Activated CD4-positive, alpha-beta T cell treated with anti-CD3 and anti-CD28 coated beads, Interleukin-2, amount 50 U/mL, for 48 hours (primary cell): ENCODE measurements around the gene ZNF326.

Source experiments
- DNase-seq, 2 experiments: peaks; one replicate each; pipeline ENCODE4 v3.0.0-alpha.2; 2020

The ZNF326 gene, protein sequence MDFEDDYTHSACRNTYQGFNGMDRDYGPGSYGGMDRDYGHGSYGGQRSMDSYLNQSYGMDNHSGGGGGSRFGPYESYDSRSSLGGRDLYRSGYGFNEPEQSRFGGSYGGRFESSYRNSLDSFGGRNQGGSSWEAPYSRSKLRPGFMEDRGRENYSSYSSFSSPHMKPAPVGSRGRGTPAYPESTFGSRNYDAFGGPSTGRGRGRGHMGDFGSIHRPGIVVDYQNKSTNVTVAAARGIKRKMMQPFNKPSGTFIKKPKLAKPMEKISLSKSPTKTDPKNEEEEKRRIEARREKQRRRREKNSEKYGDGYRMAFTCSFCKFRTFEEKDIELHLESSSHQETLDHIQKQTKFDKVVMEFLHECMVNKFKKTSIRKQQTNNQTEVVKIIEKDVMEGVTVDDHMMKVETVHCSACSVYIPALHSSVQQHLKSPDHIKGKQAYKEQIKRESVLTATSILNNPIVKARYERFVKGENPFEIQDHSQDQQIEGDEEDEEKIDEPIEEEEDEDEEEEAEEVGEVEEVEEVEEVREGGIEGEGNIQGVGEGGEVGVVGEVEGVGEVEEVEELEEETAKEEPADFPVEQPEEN

DNA sequence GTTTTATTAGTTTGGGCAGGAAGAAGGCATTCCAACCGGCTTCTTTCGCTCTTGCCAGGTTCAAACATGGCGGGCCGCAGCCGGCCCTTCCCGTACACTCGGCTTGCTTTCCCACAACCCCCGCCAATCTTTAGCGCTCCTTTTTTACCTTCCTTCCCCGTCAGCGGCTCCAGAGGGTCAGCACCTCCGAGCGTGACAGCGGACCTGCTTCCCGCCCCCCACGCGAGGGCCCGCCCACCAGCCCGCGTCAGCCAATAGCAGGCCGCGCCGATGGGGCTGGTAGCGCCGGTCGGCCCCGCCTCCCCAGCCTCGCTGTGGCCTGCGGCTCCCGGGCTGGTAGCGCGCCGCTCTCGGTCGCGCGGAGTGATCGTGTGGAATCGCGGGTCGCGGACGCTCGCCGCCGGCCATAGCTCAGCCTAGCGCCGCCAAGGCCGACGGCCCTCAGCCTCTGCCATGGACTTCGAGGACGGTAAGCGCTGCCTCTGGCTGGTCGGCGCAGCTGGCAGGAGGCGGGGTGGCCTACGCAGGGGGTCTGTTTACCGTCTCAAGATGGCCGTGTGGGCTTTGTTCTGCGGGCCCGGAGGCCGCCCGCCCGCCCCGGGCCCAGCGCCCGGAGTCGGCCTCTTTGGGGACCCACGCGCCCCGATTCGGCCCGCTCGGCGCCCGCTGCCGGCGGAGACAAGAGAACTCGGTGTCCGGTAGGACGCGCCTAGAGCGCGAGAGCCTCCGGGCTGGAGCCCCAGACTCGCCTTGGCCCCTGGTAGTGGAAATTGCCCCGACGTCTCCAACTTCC, at the start of gene ZNF326:
ZNF326 (plus strand) TSS at position 306 of the 793 bp plus-strand sequence; CDS start at position 454, 148 bp downstream.
- peak; percentile 97 for DNase-seq

DNA sequence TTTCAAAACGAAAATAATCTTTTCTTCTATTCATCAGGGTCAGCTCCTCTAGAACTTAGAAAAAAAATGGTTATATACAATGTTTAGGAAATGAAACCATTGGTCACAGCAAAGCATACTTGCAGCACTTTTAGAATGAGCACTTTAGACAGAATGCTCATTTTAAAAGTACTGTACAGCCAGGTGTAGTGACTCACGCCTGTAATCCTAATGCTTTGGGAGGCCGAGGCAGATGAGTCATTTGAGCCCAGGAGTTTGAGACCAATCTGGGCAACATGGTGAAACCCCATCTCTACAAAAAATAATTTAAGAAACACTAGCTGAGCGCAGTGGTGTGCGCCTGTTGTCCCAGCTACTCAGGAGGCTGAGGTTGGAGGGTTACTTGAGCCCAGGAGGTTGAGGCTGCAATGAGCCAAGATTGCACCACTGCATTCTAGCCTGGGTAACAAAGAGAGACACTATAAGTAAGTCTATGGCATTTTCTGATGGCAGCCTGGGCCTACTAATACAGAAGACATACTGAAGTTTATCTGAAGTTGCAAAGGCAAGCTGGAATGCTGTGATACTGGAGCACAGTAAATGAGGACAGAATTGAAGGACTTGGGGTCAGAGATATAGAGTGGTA, 48.9 kb upstream of the ZNF326 start:
- DNase-seq: peak in 1 of 2 experiments; percentile 16

DNA sequence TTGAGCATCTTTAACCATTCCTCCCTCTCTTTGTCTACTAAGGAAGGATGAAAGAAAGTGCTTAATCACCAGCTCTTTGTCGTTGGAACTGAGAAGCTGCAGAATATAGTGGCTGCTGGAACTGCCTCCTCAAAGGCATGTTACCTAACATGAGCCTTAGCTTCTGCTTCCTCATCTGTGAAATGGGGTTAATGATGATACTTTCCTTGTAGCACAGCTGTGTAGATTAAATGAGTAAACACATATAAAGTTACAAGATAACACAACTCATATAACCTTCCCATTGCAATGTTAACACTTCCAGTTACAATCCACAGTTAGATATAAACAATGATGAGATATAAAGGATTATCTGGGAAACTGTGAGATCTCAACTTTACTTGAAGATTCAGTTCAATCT, 48.4 kb upstream of the ZNF326 start:
- no peak for DNase-seq

DNA sequence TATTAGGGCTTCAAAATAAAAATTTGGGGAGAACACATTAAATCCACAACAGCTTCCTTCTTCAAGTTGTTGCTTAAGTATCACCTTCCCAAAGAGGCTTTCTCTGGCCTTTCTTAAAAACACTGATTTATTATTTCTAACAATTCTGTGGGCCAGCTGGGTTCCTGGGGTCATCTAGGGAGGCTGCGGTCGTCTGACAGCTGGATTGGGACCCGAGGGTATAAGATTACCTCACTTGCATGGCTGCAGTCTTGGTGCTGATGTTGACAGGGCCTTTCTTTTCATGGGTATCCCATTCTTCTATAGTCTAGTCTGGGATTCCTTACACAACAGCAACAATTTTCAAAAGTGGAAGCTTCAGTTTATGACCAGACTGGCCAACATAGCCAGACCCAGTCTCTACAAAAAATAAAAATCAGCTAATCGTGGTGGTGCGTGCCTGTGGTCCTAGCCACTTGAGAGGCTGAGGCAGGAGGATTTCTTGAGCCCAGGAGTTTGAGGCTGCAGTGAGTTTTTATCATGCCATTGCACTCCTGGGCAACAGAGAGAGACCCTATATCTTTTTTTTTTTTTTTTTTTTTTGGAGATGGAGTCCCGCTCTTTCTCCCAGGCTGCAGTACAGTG, 46.1 kb upstream of the ZNF326 start:
- DNase-seq: no peak

DNA sequence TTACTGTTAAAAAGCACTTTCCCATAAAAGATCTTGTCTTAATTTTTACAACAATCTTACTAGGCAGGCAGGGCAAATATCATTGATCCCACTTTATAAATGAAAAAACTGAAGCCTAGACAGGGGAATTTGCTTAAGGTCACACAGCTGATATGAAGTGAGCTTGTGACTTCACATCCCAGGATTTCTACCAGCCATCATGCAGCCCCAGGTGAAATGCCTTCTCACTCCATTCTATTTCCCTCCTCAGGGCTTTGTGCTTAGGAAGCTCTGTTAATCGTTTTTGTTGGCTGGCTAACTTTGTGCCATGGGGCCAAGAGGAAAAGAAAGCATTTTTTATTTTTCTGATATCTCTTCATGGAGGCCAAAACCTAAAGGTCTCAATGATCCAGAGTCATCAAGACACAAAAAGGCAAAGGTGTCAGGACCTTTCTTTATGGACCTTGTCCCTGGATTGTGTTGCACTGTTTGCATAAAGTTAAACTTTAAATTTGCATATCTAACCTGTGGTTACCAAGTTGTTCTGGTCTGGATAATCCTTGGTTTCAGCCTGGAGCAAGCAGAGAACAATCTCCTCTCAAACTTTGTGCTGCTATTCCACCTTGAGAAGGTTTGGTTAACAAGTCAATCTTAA, 44.8 kb upstream of the ZNF326 start:
- DNase-seq: no peak

DNA sequence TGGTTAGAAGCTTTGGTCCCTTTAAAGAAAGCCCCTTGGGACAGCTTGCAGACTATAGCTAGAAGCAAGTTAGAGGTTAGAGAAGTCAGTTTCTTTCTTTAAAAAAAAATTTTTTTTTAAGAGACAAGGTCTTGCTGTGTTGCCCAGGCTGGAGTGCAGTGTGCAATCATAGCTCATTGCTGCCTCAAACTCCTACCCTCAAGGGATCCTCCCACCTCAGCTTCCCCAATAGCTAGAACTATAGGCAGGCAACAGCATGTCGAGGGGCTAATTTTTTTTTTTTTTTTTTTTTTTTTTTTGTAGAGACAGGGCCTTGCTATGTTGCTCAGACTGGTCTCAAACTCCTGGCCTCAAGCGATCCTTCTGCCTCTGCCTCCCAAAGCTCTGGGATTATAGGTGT, 44.2 kb upstream of the ZNF326 start:
- no peak for DNase-seq

DNA sequence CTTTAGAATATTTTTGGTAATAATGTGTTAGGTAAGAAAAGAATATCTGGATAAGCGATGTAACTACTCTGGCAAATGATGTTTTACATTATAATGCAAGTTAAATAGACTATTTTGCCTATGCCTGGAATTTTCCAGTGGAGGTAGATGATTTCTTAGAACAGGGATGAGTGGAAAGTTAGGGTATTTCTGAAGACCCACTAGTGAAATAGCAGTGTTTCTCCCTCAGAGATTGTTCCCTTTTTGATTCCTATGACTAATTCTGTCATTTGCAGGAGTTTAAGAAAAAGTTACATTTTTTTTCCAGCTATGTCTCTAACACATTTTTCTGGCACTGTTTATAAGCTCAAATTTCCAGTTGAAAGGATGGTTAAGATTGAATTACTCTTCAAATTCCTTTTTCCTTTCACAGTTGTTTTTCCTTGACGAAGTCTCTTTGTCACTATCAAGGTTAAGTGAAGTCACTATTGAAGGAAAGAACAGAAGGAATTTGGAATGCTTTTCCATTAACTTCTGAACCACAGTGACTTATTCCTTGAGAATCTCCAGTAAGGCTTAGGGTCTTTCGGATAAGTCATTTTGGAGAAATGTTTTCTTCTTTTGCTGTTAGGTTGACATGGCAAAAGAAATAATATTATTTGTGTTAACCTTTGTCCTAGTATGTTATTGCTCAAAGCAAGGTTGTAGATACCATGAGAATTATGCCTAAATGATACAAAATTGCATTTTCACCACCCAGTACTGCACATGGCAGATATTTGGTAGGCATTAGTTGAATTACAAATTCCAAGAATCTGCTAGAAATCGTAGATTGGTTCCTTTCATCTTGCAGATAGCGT, 42.9 kb upstream of the ZNF326 start:
- no peak for DNase-seq

DNA sequence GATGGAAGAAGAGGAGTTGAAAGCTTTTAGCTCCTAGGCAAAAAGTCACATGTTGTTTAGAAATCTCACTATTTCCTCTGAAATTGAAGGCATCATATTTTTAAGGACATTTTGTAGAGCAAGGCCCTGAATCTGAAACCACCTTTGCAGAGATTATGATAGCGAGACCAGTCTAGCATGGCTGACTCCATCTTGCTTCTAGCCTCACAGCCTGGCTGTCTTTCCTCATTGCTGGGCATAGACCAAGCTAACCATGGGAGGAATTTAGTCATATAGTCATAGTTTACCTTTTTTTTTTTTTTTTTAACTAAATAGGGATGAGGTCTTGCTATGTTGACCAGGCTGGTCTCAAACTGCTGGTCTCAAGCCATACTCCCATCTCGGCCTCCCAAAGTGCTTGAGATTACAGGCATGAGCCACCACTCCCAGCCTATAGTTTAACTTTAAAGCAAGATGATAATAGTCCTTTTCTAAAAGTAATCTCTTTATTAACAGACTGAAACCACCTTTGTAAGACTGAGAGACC, 42.2 kb upstream of the ZNF326 start:
- no peak for DNase-seq

DNA sequence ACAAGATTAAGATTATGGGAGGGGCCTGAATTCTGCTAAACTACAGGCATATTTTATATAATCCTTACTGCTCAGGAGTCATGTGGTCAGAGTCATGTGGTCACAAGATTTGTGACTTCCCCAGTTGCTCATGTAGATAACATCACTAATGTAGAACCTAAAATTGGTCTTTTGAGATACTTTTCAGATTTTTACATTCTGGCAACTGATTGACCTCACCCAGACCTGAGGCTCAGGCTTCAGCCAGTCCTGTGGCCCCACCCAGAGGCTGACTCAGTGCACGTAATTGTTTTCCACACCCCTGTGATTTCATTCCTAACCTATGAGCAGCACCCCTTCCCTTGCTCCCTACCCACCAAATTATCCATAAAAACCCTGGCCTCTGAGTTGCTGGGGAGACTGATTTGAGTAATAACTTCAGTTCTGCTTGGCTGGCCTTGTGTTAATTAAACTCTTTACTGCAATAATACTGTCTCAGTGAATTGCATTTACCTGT, 41.7 kb upstream of the ZNF326 start:
- peak; percentile 45 to 57 for DNase-seq

DNA sequence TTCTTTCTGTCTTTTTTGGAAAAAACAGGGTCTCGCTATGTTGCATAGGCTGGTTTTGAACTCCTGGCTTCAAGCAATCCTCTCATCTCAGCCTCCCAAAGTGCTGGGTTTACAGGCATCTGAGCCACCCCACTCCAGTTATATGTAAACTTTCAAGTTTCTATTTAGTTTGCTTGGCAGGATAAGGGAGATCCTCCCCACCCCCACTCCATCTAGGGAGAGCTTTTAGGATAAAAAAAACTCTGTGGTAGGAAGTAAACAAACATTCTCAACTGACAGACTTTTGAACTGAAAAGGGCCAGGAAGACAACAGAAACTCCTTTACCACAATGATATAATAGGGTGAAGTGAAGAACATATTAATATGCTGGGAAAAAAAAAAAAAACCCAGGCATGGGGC, 41.0 kb upstream of the ZNF326 start:
- DNase-seq: no peak

DNA sequence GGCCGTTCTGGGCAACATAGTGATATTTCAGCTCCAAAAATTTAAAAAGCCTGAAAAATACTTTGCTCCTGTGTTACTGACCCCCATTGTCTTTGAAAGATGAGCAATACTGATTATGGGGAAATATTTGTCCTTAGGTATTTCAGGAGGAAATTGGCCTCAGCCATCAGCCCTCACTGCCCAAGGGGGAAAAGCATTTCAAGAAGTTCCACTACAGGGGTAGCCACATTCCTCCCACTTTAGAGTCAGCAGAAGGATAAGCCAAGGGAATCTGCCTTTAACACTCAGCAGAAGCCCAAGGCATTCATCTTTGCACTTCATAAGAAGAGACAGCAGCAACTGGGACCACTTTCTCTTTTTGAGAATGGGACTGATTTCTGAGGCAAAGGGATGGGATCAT, 40.5 kb upstream of the ZNF326 start:
- no peak for DNase-seq

DNA sequence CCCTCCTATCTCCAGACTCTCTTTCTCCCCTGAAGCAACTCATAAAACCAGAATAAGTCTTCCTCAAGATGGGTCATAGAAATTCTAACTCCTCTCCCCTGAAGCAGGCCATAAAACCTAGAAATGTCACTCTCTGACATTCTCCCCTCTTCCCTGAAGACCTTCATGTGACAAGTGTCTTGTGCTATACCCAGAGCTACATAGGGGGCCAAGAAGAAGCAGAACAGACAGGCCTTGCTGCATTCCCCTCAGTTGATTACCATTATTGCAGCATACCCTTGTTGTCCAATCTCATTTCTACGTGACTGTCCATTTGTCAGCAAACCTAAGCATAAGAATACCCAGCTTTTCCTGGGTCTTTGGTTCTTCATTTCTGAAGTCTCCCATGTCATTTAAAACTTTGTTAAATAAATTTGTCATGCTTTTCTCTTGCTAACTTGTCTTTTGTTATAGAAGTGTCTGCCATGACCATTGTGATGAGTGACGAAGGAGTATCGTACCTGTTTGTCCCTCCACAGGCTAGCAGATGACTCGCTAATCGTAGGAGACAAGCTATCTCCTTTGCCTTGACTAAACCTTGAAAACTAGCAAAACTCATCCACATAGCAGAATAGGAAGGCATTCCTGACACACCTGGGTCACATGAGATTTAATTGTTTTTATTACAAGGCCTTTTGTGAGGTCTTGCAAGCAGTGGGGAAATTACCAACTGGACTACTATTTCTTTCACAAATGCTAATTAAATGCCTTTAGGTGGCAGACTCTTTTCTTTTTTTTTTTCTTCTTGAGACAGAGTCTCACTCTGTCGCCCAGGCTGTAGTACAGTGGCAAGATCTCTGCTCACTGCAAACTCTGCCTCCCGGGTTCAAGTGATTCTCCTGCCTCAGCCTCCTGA, 39.4 kb upstream of the ZNF326 start:
- no peak for DNase-seq

DNA sequence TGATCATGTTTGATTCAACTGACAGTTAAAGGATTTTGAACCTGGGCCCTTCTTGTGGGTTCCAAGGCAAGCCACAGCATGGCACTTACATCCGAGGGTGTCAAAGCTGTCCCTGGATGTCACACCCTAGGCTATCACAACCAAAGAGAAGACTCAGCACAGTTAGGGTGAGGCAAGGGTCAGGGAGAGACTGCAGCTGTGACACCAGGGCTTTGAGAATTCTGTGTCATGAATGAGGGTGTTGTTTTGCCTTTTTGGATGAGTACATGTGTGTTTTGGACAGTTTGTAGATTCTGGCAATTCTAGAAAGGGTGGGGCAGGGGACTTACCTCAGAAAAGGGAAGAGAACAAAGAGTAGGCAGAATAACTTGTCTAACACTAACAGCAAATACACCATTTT, 37.8 kb upstream of the ZNF326 start:
- no peak for DNase-seq

DNA sequence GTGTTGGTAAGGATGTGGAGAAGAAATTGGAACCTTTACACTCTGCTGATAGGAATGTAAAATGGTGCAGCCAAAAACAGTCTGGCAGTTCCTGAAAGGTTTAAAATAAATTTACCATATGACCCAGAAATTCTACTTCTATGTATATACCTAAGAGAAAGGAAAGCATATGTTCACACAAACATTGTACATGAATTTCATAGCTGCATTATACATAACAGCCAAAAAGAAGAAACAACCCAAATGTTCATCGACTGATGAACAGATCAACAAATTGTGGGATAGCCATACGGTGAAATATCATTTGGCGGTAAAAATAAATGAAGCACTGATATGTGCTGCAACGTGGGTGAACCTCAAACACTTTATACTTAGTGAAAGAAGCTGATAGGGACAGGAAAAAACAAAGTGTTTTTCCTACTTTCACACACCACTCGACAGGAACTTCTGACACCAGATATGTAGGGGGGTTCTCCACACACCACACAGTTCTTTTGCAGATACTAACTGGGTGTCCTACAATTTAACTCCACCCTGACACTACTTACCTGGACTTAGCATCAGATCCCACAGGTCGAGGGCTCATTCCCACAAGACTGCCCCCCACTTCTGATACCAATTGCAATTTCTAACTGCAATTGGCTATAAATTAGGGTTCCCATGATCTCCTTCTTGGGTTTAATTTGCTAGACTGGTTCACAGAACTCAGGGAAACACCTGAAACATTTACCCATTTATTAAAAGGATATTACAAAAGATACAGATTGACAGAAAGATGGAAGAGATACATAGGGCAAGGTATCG, 35.9 kb upstream of the ZNF326 start:
- DNase-seq: no peak

DNA sequence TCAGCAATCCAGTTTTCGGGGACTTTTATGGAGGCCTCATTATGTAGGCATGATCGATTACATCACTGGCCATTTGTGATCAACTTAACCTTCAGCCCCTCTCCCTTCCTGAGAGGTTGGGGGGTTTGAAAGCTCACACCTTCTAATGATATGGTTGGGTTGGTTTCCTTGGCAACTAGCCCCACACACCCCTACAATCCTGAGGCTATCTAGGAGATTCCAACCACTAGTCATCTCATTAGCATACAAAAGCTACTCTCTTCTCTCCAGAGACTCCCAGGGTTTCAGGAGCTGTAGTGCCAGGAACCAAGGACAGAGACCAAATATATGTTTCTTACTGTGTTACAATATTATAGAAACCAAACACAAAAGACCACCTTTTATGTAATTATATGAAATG, 35.2 kb upstream of the ZNF326 start:
- DNase-seq: no peak

DNA sequence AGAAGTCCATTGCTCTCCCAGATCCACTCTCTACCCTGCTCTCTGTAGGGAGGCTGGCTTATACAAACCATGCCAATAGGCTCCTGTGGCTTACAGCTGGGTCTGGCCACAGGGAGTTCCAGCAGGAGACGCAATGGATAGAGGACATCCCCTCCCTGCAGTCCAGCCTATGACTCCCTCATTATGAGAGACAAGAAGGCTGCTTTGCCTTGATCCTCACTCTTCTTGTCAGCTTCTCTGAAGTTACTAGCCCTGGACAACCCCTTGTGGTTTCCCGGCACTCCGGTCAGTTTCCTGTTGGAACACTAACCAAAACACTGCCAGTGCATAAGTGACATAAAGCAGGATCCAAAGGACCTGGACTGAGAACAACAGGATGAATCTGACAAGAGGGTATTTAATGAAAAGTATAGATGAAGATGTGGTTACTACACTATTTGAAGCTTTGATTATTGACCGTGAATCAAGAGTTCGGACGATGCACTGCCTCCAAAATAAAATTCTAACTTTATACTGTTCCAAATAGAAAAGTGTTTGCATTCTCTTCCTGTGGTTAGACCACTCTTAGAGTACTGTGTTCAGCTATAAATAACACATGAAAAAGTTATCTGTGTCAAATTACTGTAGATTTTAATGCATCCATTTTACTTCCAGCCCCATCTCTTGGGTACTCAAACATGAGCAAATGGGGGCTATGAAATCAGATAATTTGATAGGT, 32.7 kb upstream of the ZNF326 start:
- no peak for DNase-seq

DNA sequence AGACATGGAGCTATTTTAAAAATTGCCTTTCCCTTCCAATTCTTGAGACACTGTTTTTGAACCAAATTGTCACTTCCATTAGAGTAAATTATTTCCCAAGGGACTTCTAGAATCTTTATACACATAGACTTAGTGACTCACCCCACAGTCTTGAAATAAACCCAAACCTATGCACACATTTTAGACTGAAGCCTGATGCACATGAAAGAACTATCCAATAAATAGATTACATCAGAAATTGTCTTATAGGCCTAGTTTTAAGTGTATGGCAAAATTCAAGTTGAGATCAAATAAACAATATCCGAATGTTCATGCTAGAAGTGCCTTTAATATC, 32.2 kb upstream of the ZNF326 start:
- DNase-seq: no peak

DNA sequence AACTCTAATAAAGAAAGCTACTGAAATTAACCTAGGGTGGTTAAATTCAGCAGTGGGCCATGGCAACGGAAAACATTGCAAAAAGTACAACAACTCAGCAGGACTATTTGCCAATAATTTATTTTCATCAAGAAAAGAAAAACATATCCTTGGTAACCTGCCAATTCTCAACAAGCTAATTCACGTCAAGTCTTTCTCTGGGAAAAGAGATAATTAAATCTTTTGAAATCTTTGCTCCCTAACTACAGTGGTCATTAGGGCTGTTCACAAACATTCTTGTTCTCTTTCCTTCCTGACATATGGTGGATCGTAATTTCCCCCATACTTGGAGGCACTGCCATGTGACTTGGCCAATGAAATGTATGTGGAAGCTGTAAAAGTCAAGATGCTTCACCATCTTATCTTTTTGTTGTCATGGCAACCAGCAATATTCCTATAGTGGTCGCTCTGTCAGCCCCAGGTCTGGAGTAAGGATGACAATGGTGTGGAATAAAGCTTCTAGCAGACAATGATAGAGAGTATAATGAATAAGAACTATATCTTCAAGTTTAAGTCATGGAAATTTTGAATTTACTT, 29.6 kb upstream of the ZNF326 start:
- DNase-seq: no peak
